ENCODE data around the gene ZMYND19.

Gene ZMYND19

GRCh38 chr9:137612741-137613142, 22.4 kb upstream of the ZMYND19 start:
- Histone ChIP-seq H3K27me3 (ENCODE audit: control insufficient read depth, insufficient read depth, low read length) (no peaks in the 10 kb centered on the region), H3K4me1 (ENCODE audit: control insufficient read depth, insufficient read depth, low read length) (peaks cover 8% of the 10 kb centered on the region), H3K36me3 (ENCODE audit: control insufficient read depth, insufficient read depth, low read length) (peaks cover 30% of the 10 kb centered on the region), H3K9ac (ENCODE audit: low read depth, low read length) (peak overlapping the region; percentile 47), H3K9me3 (ENCODE audit: control insufficient read depth, insufficient read depth, low read length) (no peaks in the 10 kb centered on the region), H3K4me3 (ENCODE audit: low read depth, low read length) (no peak overlapping the region)

GRCh38 chr9:137611623-137612609, 21.6 kb upstream of the ZMYND19 start:
- Histone ChIP-seq H3K4me1 (ENCODE audit: control insufficient read depth, insufficient read depth, low read length) (peaks cover 8% of the 10 kb centered on the region), H3K36me3 (ENCODE audit: control insufficient read depth, insufficient read depth, low read length) (peaks cover 30% of the 10 kb centered on the region), H3K9me3 (ENCODE audit: control insufficient read depth, insufficient read depth, low read length) (no peaks in the 10 kb centered on the region), H3K4me3 (ENCODE audit: low read depth, low read length) (no peak overlapping the region), H3K9ac (ENCODE audit: low read depth, low read length) (no peak overlapping the region), H3K27me3 (ENCODE audit: control insufficient read depth, insufficient read depth, low read length) (no peaks in the 10 kb centered on the region)

- Histone ChIP-seq H3K4me1 (ENCODE audit: control insufficient read depth, insufficient read depth, low read length) (peaks cover 8% of the 10 kb centered on the region), H3K9me3 (ENCODE audit: control insufficient read depth, insufficient read depth, low read length) (no peaks in the 10 kb centered on the region), H3K36me3 (ENCODE audit: control insufficient read depth, insufficient read depth, low read length) (peaks cover 24% of the 10 kb centered on the region), H3K27me3 (ENCODE audit: control insufficient read depth, insufficient read depth, low read length) (no peaks in the 10 kb centered on the region), H3K4me3 (ENCODE audit: low read depth, low read length) (no peak overlapping the region), H3K9ac (ENCODE audit: low read depth, low read length) (no peak overlapping the region)
Observed at GRCh38 chr9:137610944-137611343, 20.6 kb upstream of the ZMYND19 start.

- Histone ChIP-seq H3K4me1 (ENCODE audit: control insufficient read depth, insufficient read depth, low read length) (peaks cover 8% of the 10 kb centered on the region), H3K9ac (ENCODE audit: low read depth, low read length) (no peak overlapping the region), H3K9me3 (ENCODE audit: control insufficient read depth, insufficient read depth, low read length) (no peaks in the 10 kb centered on the region), H3K4me3 (ENCODE audit: low read depth, low read length) (peak overlapping the region; percentile 68), H3K27me3 (ENCODE audit: control insufficient read depth, insufficient read depth, low read length) (peaks cover 8% of the 10 kb centered on the region), H3K36me3 (ENCODE audit: control insufficient read depth, insufficient read depth, low read length) (no peaks in the 10 kb centered on the region)
Observed at GRCh38 chr9:137607141-137607857, 17.0 kb upstream of the ZMYND19 start.

GRCh38 chr9:137606734-137607138, 16.4 kb upstream of the ZMYND19 start:
- H3K4me3 ChIP-seq (ENCODE audit: low read depth, low read length): peak overlapping the region; percentile 68
- H3K27me3 ChIP-seq (ENCODE audit: control insufficient read depth, insufficient read depth, low read length): peaks cover 8% of the 10 kb centered on the region
- H3K4me1 ChIP-seq (ENCODE audit: control insufficient read depth, insufficient read depth, low read length): peaks cover 5% of the 10 kb centered on the region
- no peaks in the 10 kb centered on the region for H3K36me3 ChIP-seq (ENCODE audit: control insufficient read depth, insufficient read depth, low read length)
- H3K9ac ChIP-seq (ENCODE audit: low read depth, low read length): no peak overlapping the region
- no peaks in the 10 kb centered on the region for H3K9me3 ChIP-seq (ENCODE audit: control insufficient read depth, insufficient read depth, low read length)

GRCh38 chr9:137606005-137606621, 15.8 kb upstream of the ZMYND19 start:
- Histone ChIP-seq H3K27me3 (ENCODE audit: control insufficient read depth, insufficient read depth, low read length) (peaks cover 8% of the 10 kb centered on the region), H3K4me3 (ENCODE audit: low read depth, low read length) (peak overlapping the region; percentile 68), H3K9me3 (ENCODE audit: control insufficient read depth, insufficient read depth, low read length) (no peaks in the 10 kb centered on the region), H3K36me3 (ENCODE audit: control insufficient read depth, insufficient read depth, low read length) (no peaks in the 10 kb centered on the region), H3K9ac (ENCODE audit: low read depth, low read length) (peak overlapping the region; percentile 60), H3K4me1 (ENCODE audit: control insufficient read depth, insufficient read depth, low read length) (peaks cover 3% of the 10 kb centered on the region)

- Histone ChIP-seq H3K4me3 (ENCODE audit: low read depth, low read length) (peak within 1 kb of the TSS; percentile 68), H3K4me1 (ENCODE audit: control insufficient read depth, insufficient read depth, low read length) (peaks cover 3% of the 10 kb centered on the region), H3K9ac (ENCODE audit: low read depth, low read length) (peak within 1 kb of the TSS; percentile 60), H3K9me3 (ENCODE audit: control insufficient read depth, insufficient read depth, low read length) (no peaks in the 10 kb centered on the region), H3K27me3 (ENCODE audit: control insufficient read depth, insufficient read depth, low read length) (peaks cover 8% of the 10 kb centered on the region), H3K36me3 (ENCODE audit: control insufficient read depth, insufficient read depth, low read length) (no peaks in the 10 kb centered on the region)
Observed at GRCh38 chr9:137605121-137606004, 15.1 kb upstream of the ZMYND19 start, which contains the start of gene ARRDC1. TSS of gene ARRDC1 (plus strand) at chr9:137605686. CDS start at chr9:137605718, 32 bp downstream.

- no peak overlapping the region for H3K9ac ChIP-seq (ENCODE audit: low read depth, low read length)
- no peaks in the 10 kb centered on the region for H3K36me3 ChIP-seq (ENCODE audit: control insufficient read depth, insufficient read depth, low read length)
- H3K4me1 ChIP-seq (ENCODE audit: control insufficient read depth, insufficient read depth, low read length): peaks cover 3% of the 10 kb centered on the region
- H3K9me3 ChIP-seq (ENCODE audit: control insufficient read depth, insufficient read depth, low read length): no peaks in the 10 kb centered on the region
- peak overlapping the region; percentile 48 for H3K4me3 ChIP-seq (ENCODE audit: low read depth, low read length)
- peaks cover 8% of the 10 kb centered on the region for H3K27me3 ChIP-seq (ENCODE audit: control insufficient read depth, insufficient read depth, low read length)
Observed at GRCh38 chr9:137604345-137605086, 14.2 kb upstream of the ZMYND19 start.

GRCh38 chr9:137603879-137604278, 13.6 kb upstream of the ZMYND19 start:
- peak overlapping the region; percentile 48 for H3K4me3 ChIP-seq (ENCODE audit: low read depth, low read length)
- no peaks in the 10 kb centered on the region for H3K36me3 ChIP-seq (ENCODE audit: control insufficient read depth, insufficient read depth, low read length)
- H3K4me1 ChIP-seq (ENCODE audit: control insufficient read depth, insufficient read depth, low read length): peaks cover 3% of the 10 kb centered on the region
- H3K27me3 ChIP-seq (ENCODE audit: control insufficient read depth, insufficient read depth, low read length): peaks cover 8% of the 10 kb centered on the region
- H3K9ac ChIP-seq (ENCODE audit: low read depth, low read length): no peak overlapping the region
- no peaks in the 10 kb centered on the region for H3K9me3 ChIP-seq (ENCODE audit: control insufficient read depth, insufficient read depth, low read length)

- Histone ChIP-seq H3K36me3 (ENCODE audit: control insufficient read depth, insufficient read depth, low read length) (no peaks in the 10 kb centered on the region), H3K9ac (ENCODE audit: low read depth, low read length) (no peak overlapping the region)
Observed at GRCh38 chr9:137602661-137603060, 12.3 kb upstream of the ZMYND19 start.

More at GRCh38 chr9:137602661-137603060, 12.3 kb upstream of the ZMYND19 start:
- Histone ChIP-seq H3K4me3 (ENCODE audit: low read depth, low read length) (no peak overlapping the region), H3K9me3 (ENCODE audit: control insufficient read depth, insufficient read depth, low read length) (no peaks in the 10 kb centered on the region), H3K4me1 (ENCODE audit: control insufficient read depth, insufficient read depth, low read length) (peaks cover 3% of the 10 kb centered on the region), H3K27me3 (ENCODE audit: control insufficient read depth, insufficient read depth, low read length) (peaks cover 8% of the 10 kb centered on the region)

All from iPS-15b (cell line).